ENCODE measurements around the gene IGSF22. TPM values are rescaled to one million over a fixed set of nuclear protein-coding genes. Genes with fewer than 3 reads are reported as not detected.

Gene IGSF22
- total and polyA plus RNA-seq, 2 of the 13 experiments (the other 11 are each of a cell fraction or from before 2014, with no cell fraction given): not detected

DNA sequence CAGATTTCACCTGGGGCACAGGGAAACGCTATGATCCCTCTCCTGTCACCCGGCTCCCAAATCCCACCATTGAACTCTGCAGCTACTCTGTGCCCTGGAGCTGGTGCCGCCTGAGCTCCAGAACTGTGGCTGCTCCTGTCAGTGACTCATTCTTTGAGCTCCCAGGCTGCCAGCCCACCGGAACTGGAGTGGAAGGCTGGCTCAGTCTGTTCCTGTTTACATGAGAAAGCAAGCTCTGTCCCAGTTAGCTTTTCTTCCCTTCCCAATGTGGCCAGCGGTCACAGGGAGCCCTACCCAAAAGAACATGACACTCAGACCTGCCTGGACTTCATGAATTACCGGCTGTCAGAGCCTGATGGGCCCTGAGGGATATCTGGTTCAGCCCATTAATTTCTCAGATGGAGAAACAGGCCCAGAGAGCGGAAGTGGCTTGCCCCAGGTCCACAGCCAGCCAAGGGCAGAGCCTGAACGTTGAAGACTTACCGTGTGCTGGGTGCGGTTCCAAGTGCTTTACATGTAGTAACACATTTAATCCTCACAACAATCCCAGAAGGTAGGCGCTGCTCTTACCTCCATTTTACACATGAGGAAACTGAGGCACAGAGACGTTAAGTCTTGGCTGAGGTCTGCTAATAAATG, 23.8 kb upstream of the IGSF22 start (continued):
- 0 out of 2 replicates have a peak, but pooled peaks have one; percentile 30 for TF ChIP-seq ELF1 (CRISPR knock-in tag; IDR thresholded peaks at IDR 0.05)
- TF ChIP-seq ZNF335 (CRISPR knock-in tag; IDR thresholded peaks at IDR 0.05): peak; percentile 39; the same call in 1 of the 2 replicates
- TF ChIP-seq FOSL2 (CRISPR knock-in tag; IDR thresholded peaks at IDR 0.05): peak; percentile 89
- TF ChIP-seq KLF15 (CRISPR knock-in tag; IDR thresholded peaks at IDR 0.05; ENCODE audit: borderline replicate concordance): no peak
- TF ChIP-seq ZNF709 (CRISPR knock-in tag; IDR thresholded peaks at IDR 0.05): no peak
- TF ChIP-seq FOXA3 (CRISPR knock-in tag; IDR thresholded peaks at IDR 0.05): peak; percentile 56

DNA sequence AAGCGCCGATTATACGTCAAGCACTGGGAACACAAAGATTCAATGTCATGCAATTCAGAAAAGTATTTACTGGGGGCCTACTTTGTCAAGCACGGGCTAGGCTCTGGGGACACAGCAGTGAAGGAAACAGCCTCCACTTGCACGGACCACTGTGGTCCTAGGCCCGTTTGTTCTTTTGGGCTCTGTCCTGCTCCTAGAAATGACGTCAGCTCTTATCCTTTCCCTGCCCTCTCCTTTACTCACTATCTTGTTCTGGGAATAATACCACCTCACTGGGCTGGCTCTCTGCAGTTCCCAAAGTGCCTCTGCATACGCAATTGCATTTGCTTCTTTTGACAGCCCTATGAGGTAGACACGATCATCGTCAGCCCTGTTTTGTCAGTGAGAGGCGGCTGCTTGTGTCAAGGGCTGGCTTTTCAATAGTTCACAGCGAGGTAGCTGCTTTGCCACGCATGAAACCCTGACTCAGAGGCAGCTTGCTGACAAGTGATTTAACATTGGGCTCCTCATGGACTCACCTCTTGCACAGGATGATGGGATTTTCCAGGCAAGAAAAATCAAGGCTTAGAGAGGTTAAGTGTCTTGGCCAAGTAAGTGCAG, 22.9 kb upstream of the IGSF22 start:
- no peaks in the 10 kb centered on the region for H3K79me2 ChIP-seq (ENCODE audit: insufficient read depth, low read length)
- peaks cover 12% of the 10 kb centered on the region for H3K4me1 ChIP-seq (ENCODE audit: insufficient read depth, low read length)
- H3K4me2 ChIP-seq (ENCODE audit: low read depth, low read length): no peak overlapping the region
- ATAC-seq: no peak
- no peak overlapping the region for H2AFZ ChIP-seq (ENCODE audit: low read length)
- POLR2A ChIA-PET: no interaction called here
- no peak overlapping the region for H3K27ac ChIP-seq (ENCODE audit: extremely low read length, insufficient read depth, low read length)
- intact Hi-C loops (cut with micrococcal nuclease; ENCODE audit: unreplicated experiment) (no loop called here), in situ Hi-C loops (cut with HindIII; ENCODE audit: extremely low pct_ligation_motif_present, low pct_unique_long_range_greater_than_20kb) (no loop called here)
- no peak overlapping the region for H3K4me3 ChIP-seq (replicated peaks in 1 of 3; ENCODE audit: insufficient read depth in 1 of 3, low read depth in 2 of 3, low read length in 3 of 3)
- no peaks in the 10 kb centered on the region for H4K20me1 ChIP-seq (ENCODE audit: insufficient read depth, low read length)
- TF ChIP-seq ATF7 (IDR thresholded peaks at IDR 0.05) (peak; percentile 91), ATF7 (CRISPR knock-in tag; IDR thresholded peaks at IDR 0.05) (no peak), ZBTB7B (CRISPR knock-in tag; IDR thresholded peaks at IDR 0.05) (no peak), CREB1 (IDR thresholded peaks at IDR 0.05) (peak; percentile 80), CREB1 (CRISPR knock-in tag; IDR thresholded peaks at IDR 0.05) (no peak)
- H3K36me3 ChIP-seq (replicated peaks in 1 of 2; ENCODE audit: control insufficient read depth in 1 of 2, insufficient read depth in 2 of 2, low read length in 2 of 2): no peaks in the 10 kb centered on the region
- no peak overlapping the region for H3K9ac ChIP-seq (ENCODE audit: insufficient read depth, low read depth, low read length)
- H3K9me3 ChIP-seq (ENCODE audit: low read length): no peaks in the 10 kb centered on the region
- no peak for DNase-seq (ENCODE audit: low spot score)
- WGBS (ENCODE audit: low lambda C conversion rate): 28% methylated on average over 13 of the region's 13 CpGs
- CTCF ChIA-PET (ENCODE audit: low intra/inter-chr PET ratio, low total read pairs): no interaction called here
- peaks cover 5 to 33% of the 10 kb centered on the region in 2 experiments; a peak in 4 of 5 replicates for H3K27me3 ChIP-seq (ENCODE audit: control insufficient read depth in 1 of 2, insufficient read depth in 2 of 2, low read length in 2 of 2)
- FAIRE-seq: no peak
- BruUV-seq (replicated peaks): no TSS peak

Data from HepG2 (cell line).